NCI-H460 (cell line): Measurements from ENCODE around the gene CNPY1. TPM values are rescaled to one million over a fixed set of nuclear protein-coding genes. Genes with fewer than 3 reads are reported as not detected.
A peak's percentile ranks its signal among the peaks of the same experiment; 100 is the strongest.
"Not testable (repeated sequence)": the region's sequence is repeated elsewhere in the genome, so short reads cannot be mapped to it uniquely, and the experiment has no call there.

Experiments
- DNase-seq: peaks from one replicate; pipeline ENCODE4 v3.0.0-alpha.2; 2016; ENCODE audit warnings: low read depth; ENCODE audit errors: extremely low read depth
- polyA plus RNA-seq: library from polyadenylated mRNA; depleted of rRNA; stranded (reverse); fragments of >200 nt; gene quantifications from 2 replicates; pipeline ENCODE4 v1.2.3, GENCODE V29; 2014; cell fraction: nucleus; rRNA removed
- total RNA-seq: library from RNA; depleted of rRNA; stranded (reverse); fragments of >200 nt; shearing (Covaris generic); gene quantifications from 2 replicates; pipeline ENCODE4 v1.2.3, GENCODE V29; 2014; rRNA removed

CNPY1 gene
- total RNA-seq, result not detected in 2 replicates
- polyA plus RNA-seq, result not detected in 2 replicates

- not testable (repeated sequence) for DNase-seq
Measured at GRCh38 chr7:155546449-155546848, at the start of gene CNPY1. TSS of gene CNPY1 (minus strand) at chr7:155546559. CDS start at chr7:155545929, 630 bp downstream.

GRCh38 chr7:155594961-155595366 is 48.6 kb upstream of the CNPY1 start:
- DNase-seq, result no peak

- DNase-seq, result no peak
Measured at GRCh38 chr7:155594163-155594732, 47.9 kb upstream of the CNPY1 start.

GRCh38 chr7:155593461-155594162 is 47.3 kb upstream of the CNPY1 start:
- DNase-seq, result peak; percentile 6

- DNase-seq, result no peak
Measured at GRCh38 chr7:155591055-155591775, 44.9 kb upstream of the CNPY1 start.

DNA sequence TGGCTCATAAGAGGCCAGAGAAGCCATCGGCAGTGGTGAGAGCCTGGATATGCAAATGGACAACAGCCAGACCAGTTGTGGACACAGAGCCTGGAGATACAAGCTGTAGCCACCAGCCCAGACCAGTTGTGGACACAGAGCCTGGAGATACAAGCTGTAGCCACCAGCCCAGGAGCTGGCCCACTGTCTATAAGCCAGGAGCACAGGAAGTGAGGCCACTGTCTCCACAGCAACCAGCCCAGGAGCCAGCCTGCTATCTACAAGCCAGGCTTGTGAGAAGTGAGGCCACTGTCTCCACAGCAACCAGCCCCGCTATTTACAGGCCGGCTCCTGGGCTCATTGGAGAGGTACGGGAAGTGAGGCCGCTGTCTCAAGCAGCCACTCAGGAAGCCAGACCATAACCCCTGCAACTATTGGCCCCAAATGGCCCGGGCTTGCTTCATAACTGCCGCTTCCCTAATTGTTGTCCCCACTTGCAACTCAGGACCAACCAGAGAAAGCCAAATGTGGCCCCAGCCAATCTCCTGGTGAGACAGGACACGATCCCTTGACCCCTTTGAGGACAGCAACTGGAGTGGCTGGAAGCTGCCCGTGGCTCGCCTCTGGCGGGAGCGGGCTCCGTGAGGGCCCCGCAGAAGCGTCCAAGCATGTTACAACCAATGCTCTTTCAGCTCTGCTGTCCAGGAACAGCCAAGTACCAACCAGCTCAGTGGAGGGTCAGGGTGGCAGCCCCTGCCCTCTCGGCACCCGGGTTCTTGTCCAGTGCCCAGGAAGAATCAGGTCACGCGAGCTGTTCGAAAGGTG is 44.1 kb upstream of the CNPY1 start:
- DNase-seq, result no peak

- DNase-seq, result no peak
Measured at GRCh38 chr7:155589001-155589980, 42.9 kb upstream of the CNPY1 start.

DNA sequence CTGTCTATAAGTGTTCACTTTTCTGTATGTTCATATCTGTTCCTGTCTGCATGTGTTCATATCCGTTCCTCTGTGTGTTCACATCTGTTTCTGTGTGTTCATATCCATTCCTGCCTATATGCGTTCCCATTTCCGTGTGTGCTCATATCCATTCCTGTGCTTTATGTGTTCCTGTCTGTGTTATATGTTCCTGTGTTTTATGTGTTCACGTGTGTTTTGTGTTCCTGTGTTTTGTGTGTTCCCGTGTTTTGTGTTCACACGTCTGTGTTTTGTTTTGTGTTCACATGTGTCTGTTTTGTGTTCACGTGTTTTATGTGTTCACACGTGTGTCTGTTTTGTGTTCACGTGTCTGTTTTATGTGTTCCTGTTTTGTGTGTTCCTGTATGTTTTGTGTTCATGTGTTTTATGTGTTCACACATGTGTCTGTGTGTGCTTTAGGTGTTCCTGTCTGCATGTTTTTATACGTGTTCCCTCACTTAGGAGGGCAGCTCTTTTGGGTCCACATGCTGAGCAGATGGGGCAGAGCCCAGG is 42.2 kb upstream of the CNPY1 start:
- no peak for DNase-seq

- DNase-seq, result no peak
Measured at GRCh38 chr7:155587486-155587885, 41.1 kb upstream of the CNPY1 start.

- DNase-seq, result no peak
Measured at GRCh38 chr7:155586843-155587440, 40.6 kb upstream of the CNPY1 start.

- no peak for DNase-seq
Measured at GRCh38 chr7:155585951-155586350, 39.6 kb upstream of the CNPY1 start.

- DNase-seq, result no peak
Measured at GRCh38 chr7:155585532-155585895, 39.2 kb upstream of the CNPY1 start.

DNA sequence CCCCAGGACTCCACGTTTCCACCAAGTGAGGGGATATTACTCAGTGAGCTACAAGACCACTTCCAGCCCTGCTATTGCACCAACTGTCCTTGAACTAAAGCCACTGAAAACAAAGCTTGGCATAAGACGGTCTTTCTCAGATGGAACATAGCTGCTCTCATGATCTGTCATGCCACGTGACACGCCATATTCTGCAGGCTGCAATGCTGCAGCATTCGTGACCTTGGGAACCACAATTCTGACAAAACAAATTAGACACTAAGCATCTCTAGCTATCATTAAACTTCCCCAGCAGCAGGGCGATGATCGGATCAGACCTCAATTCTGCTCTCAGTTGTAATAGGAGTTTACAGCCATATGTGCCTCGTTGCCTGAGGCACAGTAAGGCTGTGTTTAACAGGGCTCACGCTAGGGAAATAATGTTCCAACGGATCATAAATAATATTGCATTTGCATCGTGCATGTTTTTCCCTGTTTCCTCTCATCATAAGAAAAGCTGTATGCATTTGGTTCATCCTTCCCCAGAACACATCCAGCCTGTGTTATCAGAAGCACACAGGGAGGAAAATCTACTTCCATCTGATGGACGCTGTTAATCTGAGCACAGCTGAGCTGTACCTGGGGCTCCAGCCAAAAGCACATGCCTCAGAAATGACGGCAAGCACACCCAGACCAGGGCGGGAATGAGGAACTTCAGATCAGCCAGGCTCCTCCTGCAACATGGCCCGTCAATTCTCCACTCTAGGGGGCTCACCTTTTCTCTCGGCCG is 38.6 kb upstream of the CNPY1 start:
- DNase-seq, result no peak

DNA sequence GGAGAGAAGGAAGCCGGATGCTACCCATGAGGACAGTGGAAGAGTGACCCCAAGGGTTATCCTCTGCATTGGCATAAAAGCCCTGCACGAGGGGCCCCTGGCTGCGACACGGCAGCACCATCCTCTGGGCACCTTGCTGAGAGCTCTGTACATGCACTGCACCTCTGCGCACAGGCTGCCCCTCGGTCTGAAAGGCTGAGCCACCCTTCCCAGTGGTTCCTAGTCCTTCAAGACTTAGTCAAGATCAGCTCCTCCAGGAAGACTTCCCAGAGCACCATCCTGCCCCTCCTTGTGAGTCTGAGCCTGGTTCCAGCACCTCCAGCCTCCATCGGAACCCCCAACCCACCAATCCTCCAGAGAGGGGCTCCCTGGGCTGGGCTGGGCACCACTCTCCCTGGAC is 37.9 kb upstream of the CNPY1 start:
- DNase-seq, result no peak

GRCh38 chr7:155583636-155584035 is 37.3 kb upstream of the CNPY1 start:
- DNase-seq, result no peak

GRCh38 chr7:155581954-155582353 is 35.6 kb upstream of the CNPY1 start:
- no peak for DNase-seq

DNA sequence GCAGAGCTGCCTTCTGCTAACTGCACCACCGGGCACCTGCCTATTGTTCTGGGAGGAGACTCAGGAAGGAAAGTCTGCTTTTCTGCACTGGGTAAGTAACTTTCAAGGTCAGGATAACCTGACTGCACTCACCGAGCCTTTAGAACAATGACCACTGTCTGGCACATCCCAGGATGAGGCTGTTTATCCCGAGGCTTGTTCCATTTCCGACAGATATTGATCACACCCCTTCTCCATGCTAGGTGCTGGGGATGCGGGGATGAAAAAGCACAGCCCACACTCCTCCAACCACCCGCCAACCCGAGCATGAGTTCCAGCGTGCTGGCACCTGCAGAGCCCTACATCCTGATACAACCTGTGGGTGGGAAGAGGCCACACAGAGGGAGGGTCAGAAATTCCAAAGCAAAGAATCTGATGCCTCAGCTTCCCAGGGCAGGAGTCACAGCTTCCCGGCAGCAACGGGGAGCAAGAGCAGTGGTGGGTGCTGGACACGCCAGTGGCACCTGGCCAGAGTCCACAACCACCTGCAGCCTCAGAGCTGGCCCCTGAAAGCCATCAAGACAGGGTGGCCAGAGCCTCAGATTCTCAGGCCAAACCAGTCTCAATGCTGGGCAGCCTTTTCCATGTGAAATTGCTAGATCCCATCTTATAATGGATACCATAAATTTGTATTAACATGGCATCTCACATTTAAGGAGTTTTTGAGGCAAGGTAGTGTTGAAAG is 34.9 kb upstream of the CNPY1 start:
- DNase-seq, result no peak

DNA sequence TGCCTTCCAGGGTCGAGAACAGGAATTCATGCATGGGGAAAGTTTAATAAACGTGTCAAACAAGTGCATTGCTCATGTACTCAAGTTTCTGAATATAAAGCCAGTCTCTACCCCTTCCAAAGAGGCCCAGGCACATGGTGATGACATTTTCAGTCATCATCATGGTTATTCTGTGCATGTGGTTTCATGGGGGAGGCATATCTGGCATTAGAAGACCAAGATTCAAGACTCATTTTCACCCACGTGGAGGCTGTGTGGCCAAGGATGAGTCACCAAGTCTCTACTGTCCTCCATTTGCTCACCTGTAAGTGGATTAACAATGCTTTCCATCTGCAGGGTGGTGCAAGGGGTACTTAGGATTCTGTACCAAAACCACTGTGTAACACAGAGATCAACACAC is 34.0 kb upstream of the CNPY1 start:
- DNase-seq, result no peak
